NOMO-1 treated with dmso at 0.1 percent for 144 hours (cell line): ENCODE data around the gene SPTB.
A peak's percentile ranks its signal among the peaks of the same experiment; 100 is the strongest.

Experiments used
- DNase-seq: peaks from one replicate; lab custom pipeline; 2025; ENCODE audit not compliant: unreplicated experiment; lab: John Stamatoyannopoulos, UW

The SPTB gene

DNA sequence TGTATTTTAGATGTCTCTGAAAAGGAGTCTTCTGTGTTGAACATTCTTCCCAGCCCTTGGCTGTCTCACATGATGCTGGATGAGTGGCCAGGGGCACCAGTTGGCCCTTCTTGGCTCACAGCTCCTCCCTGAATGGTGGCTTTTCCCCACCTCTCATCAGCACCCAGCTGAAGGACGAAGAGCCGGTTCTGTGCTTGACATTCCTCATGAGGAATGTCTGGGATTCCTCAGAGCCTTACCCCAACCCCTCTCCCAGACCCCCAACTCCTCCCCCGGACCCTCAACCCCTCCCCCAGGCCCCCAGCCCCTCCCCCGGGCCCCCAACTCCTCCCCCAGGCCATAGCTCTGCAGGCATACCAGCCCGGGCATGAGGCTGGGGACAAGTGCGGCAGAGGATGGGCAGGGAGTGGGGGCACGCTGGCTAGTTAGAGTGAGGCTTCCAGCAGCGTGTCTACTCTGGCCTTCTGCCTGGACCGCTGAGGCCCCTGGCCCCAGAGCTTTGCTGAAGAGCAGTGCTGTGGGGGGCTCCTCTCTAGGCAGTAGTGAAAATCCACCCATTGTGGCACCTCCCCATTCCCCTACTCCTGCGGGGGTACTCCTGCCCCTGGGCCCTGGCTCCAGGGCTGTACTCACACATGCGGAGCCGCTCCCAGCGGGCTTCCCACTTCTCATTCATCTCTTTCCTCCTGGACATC, 111.2 kb downstream of the SPTB start:
- DNase-seq, result no peak

DNA sequence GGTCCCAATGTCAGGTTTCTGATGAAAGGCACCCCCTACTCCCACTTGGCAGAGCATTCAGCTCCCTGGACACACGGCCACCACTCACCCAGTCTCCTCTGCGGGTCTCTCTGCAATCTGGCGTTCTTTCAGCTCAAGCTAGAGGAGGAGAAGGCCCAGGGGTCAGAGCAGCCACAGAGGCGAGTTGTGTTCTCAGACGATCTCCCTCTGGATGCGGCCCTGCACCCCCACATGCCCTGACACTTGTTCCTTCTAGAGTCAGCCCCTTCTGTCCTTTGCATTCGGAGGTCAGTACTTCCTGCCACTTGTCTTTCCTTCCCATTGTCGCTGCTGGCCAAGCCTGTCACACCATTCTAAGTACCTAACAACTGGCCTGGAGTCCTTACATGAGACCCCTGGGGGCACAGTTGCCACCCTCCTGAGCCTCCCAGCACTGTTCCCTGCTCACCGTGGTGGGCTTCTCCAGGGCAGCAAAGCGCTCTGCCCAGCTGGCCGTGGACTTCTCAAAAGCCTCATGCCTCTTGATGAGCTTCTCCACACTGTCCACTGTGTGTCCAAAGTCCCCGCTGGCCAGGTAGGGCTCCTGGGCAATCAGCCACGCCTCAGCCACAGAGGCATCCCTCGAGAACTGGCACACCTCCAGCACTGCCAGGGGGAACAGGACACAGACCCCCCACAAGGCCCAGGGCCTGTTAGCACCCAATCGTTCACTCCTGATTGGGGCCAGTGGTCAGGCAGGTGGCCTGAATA, 112.3 kb downstream of the SPTB start:
- DNase-seq, result no peak

DNA sequence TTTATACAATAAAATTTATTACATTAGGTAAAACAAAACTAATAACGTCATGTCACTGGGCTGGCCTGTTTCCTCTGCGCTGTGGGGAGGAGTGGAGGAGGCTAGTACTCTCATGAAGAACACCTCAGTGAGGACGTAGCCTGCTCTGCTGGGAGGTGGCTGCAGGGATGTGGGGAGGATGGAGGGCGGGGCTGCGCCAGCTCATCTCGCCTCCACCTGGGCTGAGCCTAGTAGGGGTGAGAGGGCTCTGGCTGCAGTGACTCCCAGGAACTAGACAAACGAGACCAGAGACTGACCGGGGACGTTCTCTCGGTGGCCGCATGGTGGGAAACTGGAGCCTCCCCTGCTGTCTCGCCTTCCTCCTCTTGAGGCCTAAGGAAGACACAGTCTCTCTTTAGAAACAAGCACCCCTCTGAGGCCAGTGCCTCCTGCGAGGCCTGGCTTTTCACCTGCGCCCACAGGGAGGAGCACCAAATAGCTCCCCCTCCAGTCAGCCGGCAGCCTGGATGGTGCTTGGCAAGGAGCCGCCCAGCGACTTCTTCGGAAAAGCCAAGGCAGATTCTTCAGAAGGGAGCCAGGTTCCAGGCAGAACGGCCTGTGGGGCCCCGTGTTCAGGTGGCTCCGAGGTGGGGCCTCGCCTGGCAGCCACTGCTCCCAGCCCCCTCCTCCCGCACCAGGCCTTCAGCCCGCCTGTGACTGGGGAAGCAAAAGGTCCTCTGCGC, 113.1 kb downstream of the SPTB start:
- no peak for DNase-seq

DNA sequence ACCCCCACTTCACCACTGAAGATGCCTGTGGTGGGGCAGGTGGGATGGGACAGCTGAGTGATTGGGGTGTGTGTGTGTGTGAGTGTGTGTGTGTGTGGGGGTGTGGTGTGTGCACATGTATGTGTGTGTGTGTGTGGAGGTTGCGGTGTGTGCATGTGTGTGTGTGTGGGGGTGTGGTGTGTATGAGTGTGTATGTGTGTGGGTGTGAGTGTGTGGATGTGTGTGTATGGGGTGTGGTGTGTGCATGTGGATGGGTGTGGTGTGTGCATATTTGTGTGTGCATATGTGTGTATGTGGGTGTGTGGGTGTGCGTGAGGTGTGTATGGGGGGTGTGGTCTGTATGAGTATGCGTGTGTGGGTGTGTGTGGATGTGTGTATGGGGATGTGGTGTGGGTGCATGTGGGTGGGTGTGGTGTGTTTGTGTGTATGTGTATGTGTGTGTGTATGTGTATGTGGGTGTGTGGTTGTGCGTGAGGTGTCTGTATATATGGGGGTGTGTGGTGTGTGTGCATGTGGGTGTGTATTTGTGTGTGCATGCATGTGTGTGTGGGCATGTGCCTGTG, 113.9 kb downstream of the SPTB start:
- no peak for DNase-seq

DNA sequence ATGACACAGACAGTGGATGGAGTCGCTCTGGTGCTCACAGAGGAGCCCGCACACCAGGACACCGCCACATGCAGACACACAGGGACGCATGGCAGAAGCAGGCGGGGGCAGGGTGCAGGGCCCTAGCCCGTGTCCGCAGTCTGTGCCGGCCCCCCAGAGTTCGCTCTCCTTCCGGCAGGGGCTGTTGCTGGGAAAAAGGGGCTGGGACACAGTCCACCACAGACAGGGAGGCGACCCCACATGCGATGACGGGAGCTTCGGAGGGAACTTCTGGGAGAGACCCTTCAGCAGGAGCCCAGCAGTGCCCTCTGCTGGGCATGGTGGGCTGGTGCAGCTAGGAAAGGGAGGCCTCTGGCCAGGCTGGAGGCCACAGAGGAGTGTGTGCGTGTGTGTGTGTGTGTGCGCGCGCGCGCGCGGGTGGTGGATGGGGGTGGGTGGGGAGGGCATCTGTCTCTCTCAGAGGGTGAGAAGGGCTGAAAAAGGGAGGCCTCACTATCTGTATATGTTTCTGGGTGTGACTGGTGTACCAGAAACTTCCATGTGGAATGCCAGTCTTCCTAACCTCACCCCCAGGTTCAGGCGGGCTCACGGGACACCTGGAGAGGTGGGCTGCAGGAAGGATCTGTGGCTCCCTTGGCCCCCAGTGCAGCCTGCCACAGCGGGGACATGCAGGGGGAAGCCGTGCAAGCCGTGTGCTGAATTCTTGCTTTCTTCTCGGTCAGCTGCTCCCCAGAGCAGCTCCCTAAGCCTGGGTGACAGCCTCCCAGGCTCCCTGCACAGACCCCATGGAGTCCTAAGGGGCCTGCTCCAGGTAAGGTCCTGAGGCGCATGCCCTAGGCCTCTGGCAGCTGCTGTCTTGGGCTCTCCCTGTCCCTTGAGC, 114.8 kb downstream of the SPTB start:
- peak; percentile 54 for DNase-seq

DNA sequence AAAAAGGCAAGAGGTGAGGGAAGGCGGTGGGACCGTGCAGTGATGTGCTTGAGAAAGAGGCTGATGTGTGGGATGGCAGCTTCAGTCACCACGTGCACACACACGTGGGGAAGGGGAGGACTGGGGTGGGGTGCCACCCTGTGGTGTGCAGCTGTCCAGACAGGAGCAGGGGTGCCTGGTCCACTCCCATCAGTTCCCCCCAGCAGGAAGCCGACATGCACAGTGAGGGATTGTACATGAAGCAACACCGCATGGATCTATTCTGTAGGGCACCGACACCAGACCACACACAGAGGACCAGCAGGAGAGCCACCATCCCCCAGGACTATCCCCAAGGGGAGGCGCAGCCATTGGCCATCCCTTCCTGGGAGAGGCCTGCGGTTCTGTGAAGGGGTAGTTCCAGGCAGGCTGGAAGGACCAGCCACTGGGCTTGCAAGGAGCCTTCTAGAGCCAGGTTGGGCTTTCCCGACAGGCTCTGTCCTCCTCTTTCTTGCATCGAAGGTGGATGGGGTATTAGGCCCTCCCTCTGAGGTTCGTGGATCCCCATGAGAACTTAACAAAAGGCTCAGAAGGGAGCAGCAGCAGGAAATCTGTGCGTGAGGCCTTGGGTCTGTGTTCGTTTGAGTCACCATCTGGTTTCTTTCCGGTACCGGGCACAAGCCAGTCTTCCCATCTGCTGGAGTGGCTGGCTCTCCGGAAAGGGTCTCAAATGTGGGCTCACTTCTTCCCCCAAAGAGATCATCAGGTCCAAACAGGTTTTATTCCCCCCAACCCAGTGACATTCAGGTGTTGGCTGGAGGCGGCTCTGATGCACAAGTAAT, 115.7 kb downstream of the SPTB start:
- no peak for DNase-seq

DNA sequence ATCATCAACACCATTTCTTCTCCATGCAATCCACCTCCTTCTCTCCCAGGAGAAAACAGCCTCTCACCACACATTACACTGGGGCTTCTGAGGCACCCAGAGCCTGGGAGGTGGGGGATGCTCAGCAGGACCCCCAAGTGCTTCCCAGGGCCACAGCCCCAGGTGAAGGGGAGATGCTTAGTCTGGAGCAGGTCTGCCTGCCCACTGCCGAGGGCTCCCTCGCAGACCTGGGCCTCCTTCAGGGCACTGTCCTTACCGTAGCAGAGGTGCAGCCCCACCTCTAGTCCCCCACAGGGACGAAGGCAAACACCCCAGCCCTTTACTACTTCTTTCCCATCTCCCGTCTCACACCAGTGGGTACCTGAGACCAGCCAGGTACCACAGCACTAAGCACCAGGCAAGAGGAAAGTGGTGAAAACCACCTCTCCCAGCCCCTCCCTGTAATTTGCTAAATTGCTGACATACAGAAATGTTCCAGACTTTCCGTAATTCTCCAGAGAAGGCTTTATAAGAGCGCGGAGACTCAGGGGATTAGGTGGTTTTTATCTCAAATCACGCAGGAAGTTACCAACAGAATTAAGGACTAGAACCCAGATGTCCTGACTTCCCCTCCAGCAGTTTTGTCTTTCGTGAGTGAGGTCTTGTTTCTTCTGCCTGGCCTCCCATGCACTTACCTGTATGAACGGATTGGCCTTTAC, 116.5 kb downstream of the SPTB start:
- DNase-seq, result no peak

DNA sequence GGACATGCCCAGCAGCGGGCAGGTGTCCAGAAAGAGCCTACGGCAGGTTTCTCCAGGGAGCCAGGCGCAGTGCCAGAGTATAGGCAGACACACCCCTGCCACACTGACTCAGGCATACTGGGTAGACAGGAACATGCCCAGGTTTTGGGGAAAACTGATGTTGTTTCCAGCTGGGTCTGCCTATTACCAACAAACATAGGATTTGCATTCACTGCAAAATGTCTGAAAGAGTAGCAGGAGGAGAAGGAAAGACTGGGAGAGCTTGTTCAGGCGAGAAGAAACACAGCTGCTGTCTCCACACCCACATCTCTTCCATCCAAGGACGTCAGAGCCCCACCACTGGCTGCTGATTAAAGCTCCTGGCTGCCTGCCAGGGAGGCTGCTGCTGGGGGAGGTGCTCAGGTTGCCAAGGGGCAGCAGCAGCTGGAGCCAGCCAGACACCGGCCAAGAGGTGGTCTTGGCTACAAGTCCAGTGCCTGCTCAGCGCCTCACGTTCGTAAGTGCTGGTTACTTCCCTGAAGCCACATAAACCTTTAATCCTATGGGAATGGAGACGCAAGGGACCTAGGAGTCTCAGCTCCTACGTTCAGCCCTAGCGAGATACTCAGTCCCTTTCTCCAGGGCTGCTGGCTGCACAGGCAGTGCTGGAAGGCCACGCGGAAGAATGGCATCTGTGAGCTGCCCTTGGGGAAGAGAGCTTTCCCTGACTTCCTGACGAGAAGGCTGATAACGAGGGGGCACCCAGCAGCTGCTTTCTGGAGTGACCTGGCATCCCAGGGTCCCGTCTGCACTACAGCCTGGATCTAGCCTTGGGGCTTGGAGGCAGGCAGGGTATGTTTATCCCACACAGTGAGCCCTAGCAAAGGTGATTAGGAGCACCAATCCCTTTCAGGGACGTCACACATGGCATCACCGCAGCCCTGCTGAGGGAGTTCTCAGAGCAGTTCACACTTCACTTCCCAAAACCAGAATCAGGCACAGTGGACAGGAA, 117.4 kb downstream of the SPTB start:
- DNase-seq, result no peak

DNA sequence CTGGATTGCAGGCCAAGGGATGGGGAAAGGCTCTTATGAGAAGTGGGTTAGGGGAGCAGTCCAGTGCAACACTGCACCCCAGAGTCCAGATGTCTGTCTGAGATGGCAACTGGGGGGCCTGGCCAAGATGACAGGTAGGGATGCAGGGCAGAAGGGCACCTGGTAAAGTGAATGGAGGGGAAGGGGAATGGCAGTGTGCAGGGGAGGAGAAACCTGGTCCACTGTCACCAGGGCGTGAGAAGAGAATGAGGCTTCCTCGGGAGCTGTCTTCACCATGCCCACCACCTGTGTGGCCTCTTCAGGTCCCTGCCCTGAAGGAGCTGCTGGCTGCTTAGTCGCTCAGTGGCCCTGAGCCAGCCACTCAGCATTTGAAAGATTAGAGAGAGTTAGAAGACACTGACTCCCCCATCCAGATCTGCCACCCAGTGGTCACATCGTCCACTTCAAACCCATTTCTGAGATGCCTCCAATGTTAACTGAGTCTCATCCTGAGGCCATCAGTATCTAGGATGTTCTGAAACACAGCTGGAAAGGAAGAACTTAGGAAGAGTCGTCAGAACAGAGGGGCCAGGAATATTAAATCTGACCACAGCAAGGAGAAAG, 118.2 kb downstream of the SPTB start:
- DNase-seq, result no peak

DNA sequence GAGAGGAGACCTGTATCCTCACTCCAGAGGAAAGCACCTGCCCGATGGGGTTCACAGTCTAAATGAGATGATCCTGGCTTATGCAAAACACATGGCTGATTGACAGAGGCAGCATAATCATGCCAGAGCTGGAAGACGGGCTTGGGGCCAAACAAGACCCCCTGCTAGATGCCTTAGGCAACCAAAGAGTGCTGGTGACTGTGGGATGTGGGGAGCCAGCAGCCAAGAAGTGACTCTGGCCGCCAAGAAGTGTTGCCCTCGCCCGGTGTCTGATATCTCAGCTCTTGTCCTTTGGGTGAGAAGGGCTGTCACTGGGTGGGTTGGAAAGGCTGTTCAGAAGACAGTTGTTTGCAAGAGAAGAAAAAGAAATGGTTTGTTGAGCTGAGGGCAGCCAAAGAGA, 118.8 kb downstream of the SPTB start:
- DNase-seq, result no peak

DNA sequence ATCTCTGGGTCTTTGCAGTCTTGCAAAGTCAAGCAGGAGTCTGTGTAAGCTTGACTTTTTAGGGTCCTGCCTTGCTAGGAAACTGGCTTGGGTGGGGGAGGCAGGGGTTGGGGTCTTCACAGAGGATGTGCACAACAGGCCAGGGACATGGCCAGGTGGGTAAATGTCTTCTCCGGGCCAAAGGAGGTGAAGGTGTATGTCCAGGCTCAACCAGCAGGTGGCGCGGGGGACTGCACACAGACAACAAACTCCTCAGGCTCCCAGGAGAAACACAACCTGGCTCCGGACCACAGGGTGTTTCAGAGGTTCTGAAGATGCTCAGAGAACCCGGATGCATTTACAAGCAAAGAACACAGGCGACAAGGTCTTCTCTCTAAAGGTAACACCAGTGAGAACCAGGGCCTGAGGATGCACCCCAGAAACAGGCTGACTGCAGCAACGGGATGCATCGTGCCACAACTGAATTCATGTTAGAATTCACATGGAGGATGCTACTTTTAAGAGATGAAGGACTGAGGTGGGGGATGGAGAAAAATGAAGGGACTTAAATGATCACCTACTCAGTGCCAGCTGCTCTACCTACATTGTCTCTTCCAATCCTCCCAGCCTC, 119.5 kb downstream of the SPTB start:
- no peak for DNase-seq

DNA sequence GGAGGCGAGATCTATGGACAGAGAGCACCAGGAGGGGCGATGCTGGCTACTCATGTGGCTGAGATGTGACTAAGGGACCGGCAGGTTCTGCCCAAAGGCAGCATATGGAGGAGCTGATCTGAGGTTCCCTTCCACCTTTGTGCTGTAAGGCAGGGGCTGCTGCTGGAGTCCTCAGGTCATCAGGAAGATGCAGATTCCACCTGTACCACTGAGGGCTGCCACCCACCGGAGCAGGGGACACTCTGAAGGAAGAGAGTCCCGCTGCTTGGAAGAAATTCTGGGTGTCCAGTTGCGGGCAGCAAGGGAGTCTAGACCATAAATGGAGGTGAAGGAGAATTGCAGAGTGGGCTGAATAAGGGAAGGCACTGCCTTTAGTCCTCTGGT, 120.2 kb downstream of the SPTB start:
- DNase-seq, result no peak

DNA sequence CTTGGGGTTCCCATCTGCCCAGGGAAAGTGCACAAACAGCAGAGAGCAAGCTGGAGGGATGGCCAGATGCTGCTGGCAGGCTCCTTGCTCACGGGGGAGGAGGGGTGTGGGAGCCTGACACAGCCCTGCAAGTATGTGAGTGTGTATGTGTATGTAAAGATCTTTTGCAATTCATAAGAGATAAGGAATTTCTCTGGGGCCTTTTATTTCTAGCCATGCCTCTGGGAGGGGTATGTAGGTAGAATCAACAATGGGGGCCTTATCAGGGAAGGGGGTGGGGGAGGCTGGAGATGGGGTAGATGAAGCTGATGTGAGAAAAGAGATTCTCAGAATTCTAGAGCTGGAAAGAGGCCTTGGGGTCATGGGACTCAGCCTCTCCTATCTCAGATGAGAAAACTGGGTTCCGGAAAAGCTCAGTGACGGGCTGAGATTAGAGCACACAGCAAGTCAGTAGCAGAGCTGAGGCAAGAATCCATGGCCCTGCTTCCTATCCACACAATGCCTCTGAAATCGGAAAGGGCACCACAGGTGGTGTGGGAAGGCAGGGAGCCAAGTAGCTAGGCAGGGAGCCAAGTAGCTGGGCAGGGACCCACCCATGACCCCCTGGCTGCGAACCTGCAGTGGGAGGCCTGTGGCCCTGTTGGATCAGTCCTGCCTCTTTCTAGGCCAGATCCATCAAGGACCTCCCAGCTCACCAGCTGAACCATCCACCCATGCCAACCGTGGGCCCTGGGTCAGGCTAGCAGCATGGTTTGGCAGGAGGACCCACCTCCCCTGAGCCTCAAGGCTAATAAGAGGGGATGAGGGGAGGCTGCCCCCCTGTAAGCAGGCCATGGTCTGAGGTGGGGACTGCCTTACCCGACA, 120.8 kb downstream of the SPTB start:
- DNase-seq, result no peak

DNA sequence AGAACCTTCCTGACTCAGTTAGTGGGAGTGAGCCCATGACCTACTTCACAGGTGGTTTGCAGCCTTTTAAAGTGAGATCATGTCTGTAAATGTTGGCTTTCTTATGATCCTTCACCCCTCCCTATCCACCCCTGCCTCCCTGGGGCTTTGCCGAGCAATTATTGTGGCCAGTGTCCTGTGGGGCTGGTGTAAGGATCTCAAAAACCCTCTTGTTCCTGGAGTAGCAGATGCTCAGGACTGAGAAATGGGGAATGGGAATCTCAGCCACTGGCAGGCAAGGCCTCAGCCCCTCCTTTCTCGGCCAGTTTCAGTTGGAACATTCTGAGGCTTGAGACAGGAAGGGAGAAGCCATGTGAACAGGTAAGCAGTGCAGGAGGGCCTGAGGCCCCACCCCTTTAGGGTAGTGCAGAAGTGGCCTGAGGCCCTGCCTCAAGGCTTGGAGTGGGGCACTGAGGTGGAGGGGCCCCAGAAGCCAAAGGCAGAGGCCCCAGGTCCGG, 121.6 kb downstream of the SPTB start:
- no peak for DNase-seq

DNA sequence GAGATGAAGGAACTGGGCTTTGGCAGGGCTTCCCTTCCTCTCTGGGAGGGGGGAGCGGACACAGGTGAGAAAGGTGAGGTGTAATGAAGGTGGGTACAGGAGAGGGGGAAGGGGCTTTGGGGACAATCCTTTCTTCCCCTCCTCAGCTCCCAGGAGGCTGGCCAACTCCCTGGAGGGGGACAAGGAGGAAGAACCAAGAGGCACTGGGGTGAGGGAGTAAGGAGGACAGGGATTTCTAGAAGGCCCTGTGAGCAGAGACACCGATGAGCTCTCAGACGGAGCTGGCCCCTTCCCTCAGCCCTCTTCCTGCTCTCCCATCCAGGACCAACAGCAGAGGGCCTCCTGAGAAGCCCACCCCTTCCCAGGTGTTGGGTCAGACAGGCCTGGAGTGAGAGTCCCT, 122.1 kb downstream of the SPTB start:
- no peak for DNase-seq

DNA sequence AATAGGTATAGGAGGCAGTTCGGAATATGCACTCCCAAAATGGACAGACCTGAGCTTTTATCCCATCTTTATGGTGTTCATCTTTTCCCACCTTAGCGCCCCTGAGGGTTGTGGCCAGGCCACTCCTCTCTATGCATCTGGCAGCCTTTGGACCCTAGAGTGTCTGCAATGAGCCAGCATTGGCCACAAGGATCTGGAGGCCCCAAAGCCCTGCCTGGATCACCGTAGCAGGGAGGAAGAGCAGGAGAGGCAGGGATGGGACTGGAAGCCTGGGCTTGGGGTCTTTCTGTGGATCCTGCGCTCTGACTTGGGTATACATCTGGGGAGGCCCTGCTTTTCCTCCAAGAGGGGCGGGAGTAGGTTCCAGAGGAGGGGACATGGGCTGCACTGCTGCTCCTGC, 123.0 kb downstream of the SPTB start:
- DNase-seq, result no peak
